IMR-90 (cell line): ENCODE measurements around the gene EPHA2. TPM values are rescaled to one million over a fixed set of nuclear protein-coding genes. Genes with fewer than 3 reads are reported as not detected.

Source experiments
- ATAC-seq: fragments of 200-7000 bp; cut with Tn5 transposase; 2 replicates; pipeline ENCODE4 v1.9.1; 2020; ENCODE audit warnings: low read depth, mild to moderate bottlenecking, moderate library complexity
- BruUV-seq: library from RNA; stranded (reverse); fragments of 400-500 nt; replicated peaks from 2 replicates; lab custom pipeline; 2021; lab: Mats Ljungman, UMichigan
- CTCF ChIA-PET: fragments of 300-600 bp; formaldehyde crosslinking; extraction: SDS; loops from one replicate; lab custom pipeline; 2021; ENCODE audit warnings: antibody characterized with exemption; lab: Yijun Ruan, JAX
- POLR2A ChIA-PET: fragments of 300-600 bp; sonication (Branson Sonifier 250); formaldehyde crosslinking; loops from one replicate; lab custom pipeline; 2022; ENCODE audit warnings: antibody characterized with exemption; ENCODE audit not compliant: unreplicated experiment; lab: Charles Lee
- DNase-seq: peaks from one replicate; pipeline ENCODE4 v3.0.0; 2013
- H2AFZ ChIP-seq: replicated peaks from 2 replicates; pipeline ENCODE3; 2013; ENCODE audit warnings: low read length, mild to moderate bottlenecking; ENCODE audit not compliant: poor library complexity
- H2AK5ac ChIP-seq: 2 replicates; pipeline ENCODE4 v1.6.1; 2013; ENCODE audit warnings: low read depth, low read length, inconsistent platforms
- H2AK9ac ChIP-seq: replicated peaks from 2 replicates; pipeline ENCODE3; 2013; ENCODE audit warnings: mild to moderate bottlenecking, low read depth, low read length, moderate library complexity; ENCODE audit not compliant: poor library complexity
- H2BK120ac ChIP-seq: 2 replicates; pipeline ENCODE4 v1.6.1; 2013; ENCODE audit warnings: low read depth, low read length, inconsistent platforms
- H2BK15ac ChIP-seq: 3 replicates; pipeline ENCODE4 v1.6.1; 2013; ENCODE audit warnings: low read depth, low read length, inconsistent platforms
- H2BK20ac ChIP-seq: 2 replicates; pipeline ENCODE4 v1.6.1; 2013; ENCODE audit warnings: low read depth, mild to moderate bottlenecking, inconsistent platforms, low read length, moderate library complexity
- H2BK5ac ChIP-seq: 2 replicates; pipeline ENCODE4 v1.6.1; 2013; ENCODE audit warnings: mild to moderate bottlenecking, low read depth, low read length, inconsistent platforms; ENCODE audit not compliant: poor library complexity, severe bottlenecking
- H3K14ac ChIP-seq: replicated peaks from 2 replicates; pipeline ENCODE4 v1.6.1; 2013; ENCODE audit warnings: low read depth, low read length, inconsistent platforms
- H3K18ac ChIP-seq: 2 replicates; pipeline ENCODE4 v1.6.1; 2013; ENCODE audit warnings: low read depth, low read length, control low read depth
- H3K23ac ChIP-seq: 2 replicates; pipeline ENCODE4 v1.6.1; 2013; ENCODE audit warnings: low read depth, low read length, inconsistent platforms
- H3K27ac ChIP-seq: 2 replicates; pipeline ENCODE4 v1.5.1; 2013; ENCODE audit warnings: mild to moderate bottlenecking, control low read depth, low read length; ENCODE audit not compliant: insufficient read depth
- H3K27me3 ChIP-seq: 2 replicates; pipeline ENCODE4 v1.6.1; 2013; ENCODE audit warnings: low read length; ENCODE audit not compliant: control insufficient read depth, insufficient read depth
- H3K36me3 ChIP-seq: 2 replicates; pipeline ENCODE4 v1.6.1; 2013; ENCODE audit warnings: low read length, mixed read lengths; ENCODE audit not compliant: control insufficient read depth, insufficient read depth
- H3K4ac ChIP-seq: 2 replicates; pipeline ENCODE4 v1.6.1; 2013; ENCODE audit warnings: low read depth, low read length, inconsistent platforms
- H3K4me1 ChIP-seq: 2 replicates; pipeline ENCODE4 v1.6.1; 2013; ENCODE audit warnings: low read length, mixed read lengths; ENCODE audit not compliant: control insufficient read depth, insufficient read depth
- H3K4me2 ChIP-seq: 2 replicates; pipeline ENCODE4 v1.6.1; 2013; ENCODE audit warnings: low read depth, mild to moderate bottlenecking, control low read depth, low read length, moderate library complexity
- H3K4me3 ChIP-seq: 2 replicates; pipeline ENCODE4 v1.5.1; 2013; ENCODE audit warnings: low read depth, mild to moderate bottlenecking, control low read depth, low read length, moderate library complexity; ENCODE audit not compliant: insufficient read depth
- H3K56ac ChIP-seq: 2 replicates; pipeline ENCODE4 v1.6.1; 2013; ENCODE audit warnings: low read length, inconsistent platforms; ENCODE audit not compliant: insufficient read depth; ENCODE audit errors: extremely low read depth
- H3K79me1 ChIP-seq, 2 experiments: 2 replicates each; pipeline ENCODE4 v1.6.1; 2013; ENCODE audit warnings: low read length in 2 of 2, inconsistent platforms in 1 of 2, low read depth in 1 of 2
- H3K9ac ChIP-seq: 2 replicates; pipeline ENCODE4 v1.6.1; 2013; ENCODE audit warnings: low read depth, low read length, control low read depth
- H3K9me1 ChIP-seq: 2 replicates; pipeline ENCODE4 v1.6.1; 2013; ENCODE audit warnings: low read length, inconsistent platforms; ENCODE audit not compliant: insufficient read depth
- H3K9me3 ChIP-seq: 2 replicates; pipeline ENCODE4 v1.6.1; 2013; ENCODE audit warnings: low read length; ENCODE audit not compliant: control insufficient read depth, insufficient read depth
- H4K20me1 ChIP-seq: 2 replicates; pipeline ENCODE4 v1.6.1; 2013; ENCODE audit warnings: low read length, inconsistent platforms; ENCODE audit not compliant: insufficient read depth
- H4K5ac ChIP-seq: 2 replicates; pipeline ENCODE4 v1.6.1; 2013; ENCODE audit warnings: mild to moderate bottlenecking, low read depth, low read length, control low read depth
- H4K8ac ChIP-seq, 2 experiments: 2 replicates each; pipeline ENCODE4 v1.6.1; 2013; ENCODE audit warnings: low read depth in 2 of 2, low read length in 2 of 2, control low read depth in 1 of 2, inconsistent platforms in 1 of 2
- H4K91ac ChIP-seq: 2 replicates; pipeline ENCODE4 v1.6.1; 2013; ENCODE audit warnings: low read depth, low read length, inconsistent platforms; ENCODE audit not compliant: insufficient read depth
- BHLHE40 ChIP-seq: fragments of 150-350 bp; IDR thresholded peaks from 2 replicates; pipeline ENCODE4 v1.6.1; 2016; ENCODE audit warnings: mild to moderate bottlenecking, low read depth, low read length
- CEBPB ChIP-seq: IDR thresholded peaks from 2 replicates; pipeline ENCODE4 v1.6.1; 2012; ENCODE audit warnings: low read depth, low read length, improper control_type of control experiment
- ELK1 ChIP-seq: fragments of 150-350 bp; IDR thresholded peaks from 2 replicates; pipeline ENCODE4 v1.6.1; 2016; ENCODE audit warnings: low read depth, mild to moderate bottlenecking, low read length, moderate library complexity, borderline replicate concordance
- FOS ChIP-seq: fragments of 150-350 bp; IDR thresholded peaks from 2 replicates; pipeline ENCODE4 v1.6.1; 2016; ENCODE audit warnings: low read depth, low read length
- MAFK ChIP-seq: IDR thresholded peaks from 2 replicates; pipeline ENCODE4 v1.6.1; 2012; ENCODE audit warnings: low read depth, low read length, improper control_type of control experiment
- MAZ ChIP-seq: IDR thresholded peaks from 2 replicates; pipeline ENCODE4 v1.6.1; 2012; ENCODE audit warnings: low read depth, mild to moderate bottlenecking, low read length, improper control_type of control experiment, moderate library complexity, borderline replicate concordance
- MXI1 ChIP-seq: IDR thresholded peaks from 2 replicates; pipeline ENCODE4 v1.6.1; 2012; ENCODE audit warnings: low read depth, mild to moderate bottlenecking, low read length, moderate library complexity, borderline replicate concordance
- RAD21 ChIP-seq: IDR thresholded peaks from 2 replicates; pipeline ENCODE4 v1.6.1; 2012; ENCODE audit warnings: low read length, improper control_type of control experiment
- USF2 ChIP-seq: fragments of 150-350 bp; IDR thresholded peaks from 2 replicates; pipeline ENCODE4 v1.6.1; 2017; ENCODE audit warnings: mild to moderate bottlenecking, antibody characterized with exemption, low read length, low read depth
- WGBS, 2 experiments: methylation state at CpG; one replicate each; pipeline versions ENCODE4 v1.1.5 to v1.1.7; 2013; ENCODE audit warnings: missing lambda C conversion rate in 2 of 2; ENCODE audit not compliant: insufficient read length in 1 of 2; ENCODE audit errors: extremely low coverage in 2 of 2; 5-methylcytosine and 5-hydroxymethylcytosine counted together
- dilution Hi-C: fragments of 300-500 bp; cut with HindIII; formaldehyde crosslinking; loops from one replicate; pipeline ENCODE4 v1.14.3; 2018; ENCODE audit warnings: low sequenced_read_pairs; ENCODE audit not compliant: unreplicated experiment
- in situ Hi-C: fragments of 300-500 bp; cut with MboI; formaldehyde crosslinking; loops from 3 replicates; pipeline ENCODE4 v1.14.3; 2019; ENCODE audit warnings: low sequenced_read_pairs, inconsistent platforms, mixed read lengths
- intact Hi-C: fragments of 100-400 bp; cut with micrococcal nuclease; formaldehyde crosslinking; loops from 2 replicates; pipeline ENCODE4 v1.10.0; 2022
- polyA plus RNA-seq, 3 experiments: library from polyadenylated mRNA; depleted of rRNA; stranded (reverse); fragments of >200 nt; gene quantifications; 2 replicates each; pipeline ENCODE4 v1.2.3, GENCODE V29; 2012; ENCODE audit warnings: low replicate concordance in 1 of 3
- total RNA-seq: library from RNA; depleted of rRNA; stranded (reverse); fragments of >200 nt; gene quantifications from 2 replicates; pipeline ENCODE4 v1.2.3, GENCODE V29; 2012

EPHA2 gene
- total and polyA plus RNA-seq, 2 of the 4 experiments (the other 2 are of a cell fraction) = 24.0 to 72.6 TPM

DNA sequence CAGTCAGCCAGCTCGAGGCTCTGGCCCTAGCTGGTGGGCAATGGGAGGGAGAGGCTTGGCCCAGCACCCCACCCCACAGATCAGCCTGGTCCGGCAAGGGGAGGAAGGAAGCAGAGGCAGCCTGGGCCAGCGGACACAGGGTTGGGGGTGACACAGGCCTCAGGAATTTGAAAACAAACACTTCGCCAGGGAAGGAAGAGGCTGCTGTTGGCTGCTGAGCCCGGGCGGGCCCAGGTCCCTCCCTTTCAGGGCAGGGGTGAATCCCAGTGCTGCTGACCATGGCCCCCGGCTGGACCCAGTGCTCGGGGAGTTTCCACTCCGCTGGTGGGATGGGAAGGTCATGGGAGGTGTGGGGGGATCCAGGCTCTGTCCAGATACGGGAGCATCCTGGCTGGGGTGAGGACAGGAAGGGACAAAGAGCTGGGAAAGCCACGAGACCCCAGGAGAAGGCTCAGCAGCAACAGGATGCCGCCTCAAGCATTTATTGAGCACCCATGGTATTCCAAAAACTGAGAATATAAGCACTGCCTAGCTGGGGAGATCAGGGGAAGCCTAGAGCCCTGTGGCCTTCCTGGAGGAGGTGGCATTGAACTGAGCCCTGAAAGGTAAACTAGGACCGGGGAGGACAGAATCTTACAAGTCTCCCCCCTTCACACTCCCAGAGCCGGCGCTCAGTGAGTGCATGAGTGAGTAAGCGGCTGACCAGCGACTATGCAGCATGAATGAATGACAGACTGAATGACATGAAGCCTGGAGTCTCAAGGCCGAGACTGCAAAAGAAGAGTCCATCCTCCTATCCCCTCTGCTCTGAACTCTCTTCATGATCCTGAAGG is 26.2 kb upstream of the EPHA2 start:
- POLR2A ChIA-PET = interaction anchor here (0.7 to 1.3 kb wide), 2 partner anchors 35 to 100 kb away, joined by 4 to 6 read pairs; no protein-coding TSS in a partner anchor
- no TSS peak for BruUV-seq

More for the DNA sequence above, 26.2 kb upstream of the EPHA2 start:
- no peaks in the 10 kb centered on the region for H4K20me1 ChIP-seq
- no peak for TF ChIP-seq MXI1
- TF ChIP-seq CEBPB = no peak
- no peak for TF ChIP-seq USF2
- TF ChIP-seq ELK1 = no peak
- no peak for TF ChIP-seq MAFK
- 0 out of 2 replicates have a peak, but pooled peaks have one; percentile 10 for TF ChIP-seq BHLHE40
- 0 out of 2 replicates have a peak, but pooled peaks have one; percentile 12 for TF ChIP-seq RAD21
- peak; percentile 70; the same call in 1 of the 2 replicates for TF ChIP-seq MAZ
- TF ChIP-seq FOS = peak; percentile 75
- peak overlapping the region; percentile 88 for H3K14ac ChIP-seq
- peak overlapping the region; percentile 96 for H2BK15ac ChIP-seq
- peak overlapping the region; percentile 84 for H2AK9ac ChIP-seq
- DNase-seq (peak; percentile 89), ATAC-seq (peak; percentile 97)
- peak overlapping the region; percentile 98 for H3K4ac ChIP-seq
- peak overlapping the region; percentile 55 for H3K4me2 ChIP-seq
- peaks cover 7% of the 10 kb centered on the region for H3K9me1 ChIP-seq
- intact Hi-C loops (loop anchor here (5.0 kb wide), 1 partner anchor 385 kb away; no protein-coding TSS in a partner anchor), in situ Hi-C loops (loop anchor here (5.0 to 25.0 kb wide), 2 partner anchors 105 to 395 kb away; no protein-coding TSS in a partner anchor), dilution Hi-C loops (no loop called here)
- peak overlapping the region; percentile 97 for H2BK20ac ChIP-seq
- peak overlapping the region; percentile 99 for H4K5ac ChIP-seq
- H3K36me3 ChIP-seq = no peaks in the 10 kb centered on the region
- H3K27me3 ChIP-seq = no peaks in the 10 kb centered on the region
- H3K4me1 ChIP-seq = peaks cover 22% of the 10 kb centered on the region
- no peak overlapping the region for H3K4me3 ChIP-seq
- H3K9me3 ChIP-seq = no peaks in the 10 kb centered on the region
- peak overlapping the region; percentile 98 for H2BK120ac ChIP-seq
- H3K79me1 ChIP-seq = peaks cover 5 to 22% of the 10 kb centered on the region in 2 experiments; a peak in 3 of 4 replicates
- peak overlapping the region; percentile 76 for H3K9ac ChIP-seq
- H2BK5ac ChIP-seq = peak overlapping the region; percentile 95
- H2AK5ac ChIP-seq = peak overlapping the region; percentile 95
- peak overlapping the region; percentile 99 for H3K27ac ChIP-seq
- H3K18ac ChIP-seq = peak overlapping the region; percentile 93
- peak overlapping the region; percentile 94 for H3K56ac ChIP-seq
- H3K23ac ChIP-seq = peak overlapping the region; percentile 85
- CTCF ChIA-PET = interaction anchor here (0.7 to 1.6 kb wide), 3 partner anchors 100 to 103 kb away, joined by 3 to 6 read pairs (median 5); no protein-coding TSS in a partner anchor
- H4K8ac ChIP-seq = peak overlapping the region; percentile 89 to 96
- WGBS, 2 experiments = 0% methylated on average over 4 of the region's 18 CpGs; no CpG with 5 or more reads in 1 of the 2 experiments
- peak overlapping the region; percentile 89 for H2AFZ ChIP-seq
- H4K91ac ChIP-seq = peak overlapping the region; percentile 99
